Smooth muscle cell (in vitro differentiated cells): ENCODE data around the gene DOK5. TPM values are rescaled to one million over a fixed set of nuclear protein-coding genes. Genes with fewer than 3 reads are reported as not detected.
"Not testable (repeated sequence)": the region's sequence is repeated elsewhere in the genome, so short reads cannot be mapped to it uniquely, and the experiment has no call there.

Source experiments
- DNase-seq: peaks from one replicate; lab custom pipeline; 2025; ENCODE audit not compliant: unreplicated experiment; lab: John Stamatoyannopoulos, UW
- H2AFZ ChIP-seq: fragments of 200-600 bp; sonication (generic); 2 replicates; pipeline ENCODE4 v1.6.0; 2016; ENCODE audit warnings: antibody characterized with exemption, low read depth, mild to moderate bottlenecking
- H3F3A ChIP-seq: fragments of 200-600 bp; sonication (generic); 2 replicates; pipeline ENCODE4 v1.6.0; 2017; ENCODE audit warnings: antibody characterized with exemption, low read depth
- H3K27ac ChIP-seq: fragments of 200-600 bp; sonication (generic); 2 replicates; pipeline ENCODE4 v1.5.1; 2016; ENCODE audit warnings: low read depth, mild to moderate bottlenecking
- H3K27me3 ChIP-seq: fragments of 200-600 bp; sonication (generic); 2 replicates; pipeline ENCODE4 v1.6.1; 2016; ENCODE audit warnings: low read depth, mild to moderate bottlenecking
- H3K36me3 ChIP-seq: fragments of 200-600 bp; sonication (generic); 2 replicates; pipeline ENCODE4 v1.5.1; 2016; ENCODE audit warnings: low read depth
- H3K4me1 ChIP-seq: fragments of 200-600 bp; sonication (generic); 2 replicates; pipeline ENCODE4 v1.5.1; 2016; ENCODE audit warnings: low read depth
- H3K4me2 ChIP-seq: fragments of 200-600 bp; sonication (generic); 2 replicates; pipeline ENCODE4 v1.6.0; 2016; ENCODE audit warnings: mild to moderate bottlenecking
- H3K4me3 ChIP-seq: fragments of 200-600 bp; sonication (generic); 2 replicates; pipeline ENCODE4 v1.5.1; 2016; ENCODE audit warnings: mild to moderate bottlenecking
- H3K79me2 ChIP-seq: fragments of 200-600 bp; sonication (generic); 2 replicates; pipeline ENCODE4 v1.6.0; 2016; ENCODE audit warnings: low read depth, mild to moderate bottlenecking
- H3K9ac ChIP-seq: fragments of 200-600 bp; sonication (generic); 2 replicates; pipeline ENCODE4 v1.6.0; 2016; ENCODE audit warnings: low read depth
- H3K9me3 ChIP-seq: fragments of 200-600 bp; sonication (generic); replicated peaks from 2 replicates; pipeline ENCODE4 v1.5.1; 2016; ENCODE audit warnings: low read depth
- H4K20me1 ChIP-seq: fragments of 200-600 bp; sonication (generic); 2 replicates; pipeline ENCODE4 v1.6.0; 2016; ENCODE audit warnings: low read depth
- WGBS: methylation state at CpG from one replicate; pipeline ENCODE4 v1.1.7; 2016; ENCODE audit warnings: low lambda C conversion rate; 5-methylcytosine and 5-hydroxymethylcytosine counted together
- polyA plus RNA-seq: library from polyadenylated mRNA; unstranded; fragments of >200 nt; fragmentation: Nextera tagmentation; extraction: Ambion mirVana; gene quantifications from 2 replicates; pipeline ENCODE4 v1.2.1, GENCODE V29; 2016
- total RNA-seq: library from RNA; depleted of rRNA; stranded (reverse); fragments of >200 nt; gene quantifications from 2 replicates; pipeline ENCODE4 v1.2.3, GENCODE V29; 2014
- TF ChIP-seq, protein P1 (sequence below): fragments of 200-600 bp; sonication (generic); IDR thresholded peaks from 2 replicates; pipeline ENCODE4 v1.5.1; 2017; ENCODE audit warnings: borderline replicate concordance, mild to moderate bottlenecking, antibody characterized with exemption; ENCODE audit not compliant: insufficient read depth, poor library complexity, severe bottlenecking

Gene DOK5
- total and polyA plus RNA-seq, 2 experiments from 2014 or later = 7.7 to 10.4 TPM

DNA sequence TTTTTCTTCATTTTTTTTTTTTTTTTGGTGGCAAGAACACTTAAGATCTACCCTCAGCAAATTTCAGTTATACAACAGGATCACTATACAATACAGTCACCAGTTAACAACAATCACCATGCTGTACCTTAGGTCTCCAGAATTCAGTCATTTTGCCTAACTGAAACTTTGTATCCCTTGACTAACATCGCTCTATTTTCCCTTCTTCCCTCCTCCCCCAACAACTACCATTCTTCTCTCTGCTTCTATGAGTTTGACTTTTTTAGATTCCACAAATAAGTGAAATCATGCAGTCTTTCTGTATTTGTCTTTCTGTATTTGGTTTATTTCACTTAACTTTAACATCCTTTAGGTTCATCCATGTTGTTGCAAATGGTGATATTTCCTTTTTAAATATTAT, 42.4 kb upstream of the DOK5 start:
- H2AFZ ChIP-seq = no peak overlapping the region
- H3K4me1 ChIP-seq = no peaks in the 10 kb centered on the region
- DNase-seq = no peak
- no peak overlapping the region for H3K9ac ChIP-seq
- H3K4me3 ChIP-seq = no peak overlapping the region
- H3K4me2 ChIP-seq = no peak overlapping the region
- H3F3A ChIP-seq = no peaks in the 10 kb centered on the region
- H3K27me3 ChIP-seq = no peaks in the 10 kb centered on the region
- H3K9me3 ChIP-seq = no peaks in the 10 kb centered on the region
- no peaks in the 10 kb centered on the region for H4K20me1 ChIP-seq
- 95% methylated on average over 1 of the region's 1 CpG for WGBS
- H3K27ac ChIP-seq = no peak overlapping the region
- TF ChIP-seq, protein P1, sequence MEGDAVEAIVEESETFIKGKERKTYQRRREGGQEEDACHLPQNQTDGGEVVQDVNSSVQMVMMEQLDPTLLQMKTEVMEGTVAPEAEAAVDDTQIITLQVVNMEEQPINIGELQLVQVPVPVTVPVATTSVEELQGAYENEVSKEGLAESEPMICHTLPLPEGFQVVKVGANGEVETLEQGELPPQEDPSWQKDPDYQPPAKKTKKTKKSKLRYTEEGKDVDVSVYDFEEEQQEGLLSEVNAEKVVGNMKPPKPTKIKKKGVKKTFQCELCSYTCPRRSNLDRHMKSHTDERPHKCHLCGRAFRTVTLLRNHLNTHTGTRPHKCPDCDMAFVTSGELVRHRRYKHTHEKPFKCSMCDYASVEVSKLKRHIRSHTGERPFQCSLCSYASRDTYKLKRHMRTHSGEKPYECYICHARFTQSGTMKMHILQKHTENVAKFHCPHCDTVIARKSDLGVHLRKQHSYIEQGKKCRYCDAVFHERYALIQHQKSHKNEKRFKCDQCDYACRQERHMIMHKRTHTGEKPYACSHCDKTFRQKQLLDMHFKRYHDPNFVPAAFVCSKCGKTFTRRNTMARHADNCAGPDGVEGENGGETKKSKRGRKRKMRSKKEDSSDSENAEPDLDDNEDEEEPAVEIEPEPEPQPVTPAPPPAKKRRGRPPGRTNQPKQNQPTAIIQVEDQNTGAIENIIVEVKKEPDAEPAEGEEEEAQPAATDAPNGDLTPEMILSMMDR = no peak
- no peaks in the 10 kb centered on the region for H3K79me2 ChIP-seq
- H3K36me3 ChIP-seq = no peaks in the 10 kb centered on the region

DNA sequence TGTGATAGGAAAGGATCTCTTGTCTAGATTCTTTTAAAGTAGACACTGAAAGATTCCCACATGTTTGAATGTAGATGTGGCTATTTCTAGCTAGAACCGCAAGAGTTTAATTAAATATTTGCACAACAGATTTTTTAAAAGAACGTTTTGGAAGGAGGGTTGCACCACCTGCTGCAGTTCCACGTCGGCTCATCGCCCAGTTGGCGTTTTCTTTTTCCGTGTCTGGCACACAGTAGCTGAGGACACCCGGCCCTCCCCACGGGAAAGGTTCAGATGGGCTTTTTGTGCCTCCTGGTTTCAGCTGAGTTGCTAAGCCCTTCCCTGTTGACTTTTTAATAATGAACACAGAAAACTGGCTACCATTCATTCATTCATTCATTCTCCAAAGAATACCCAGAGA, 41.8 kb upstream of the DOK5 start:
- no peaks in the 10 kb centered on the region for H3K27me3 ChIP-seq
- H3K9me3 ChIP-seq = no peaks in the 10 kb centered on the region
- H3F3A ChIP-seq = no peaks in the 10 kb centered on the region
- WGBS = 90% methylated on average over 9 of the region's 9 CpGs
- no peak overlapping the region for H2AFZ ChIP-seq
- H3K9ac ChIP-seq = no peak overlapping the region
- H4K20me1 ChIP-seq = no peaks in the 10 kb centered on the region
- TF ChIP-seq, protein P1 = no peak
- H3K27ac ChIP-seq = no peak overlapping the region
- H3K79me2 ChIP-seq = no peaks in the 10 kb centered on the region
- H3K4me3 ChIP-seq = no peak overlapping the region
- no peak for DNase-seq
- no peak overlapping the region for H3K4me2 ChIP-seq
- no peaks in the 10 kb centered on the region for H3K36me3 ChIP-seq
- no peaks in the 10 kb centered on the region for H3K4me1 ChIP-seq

DNA sequence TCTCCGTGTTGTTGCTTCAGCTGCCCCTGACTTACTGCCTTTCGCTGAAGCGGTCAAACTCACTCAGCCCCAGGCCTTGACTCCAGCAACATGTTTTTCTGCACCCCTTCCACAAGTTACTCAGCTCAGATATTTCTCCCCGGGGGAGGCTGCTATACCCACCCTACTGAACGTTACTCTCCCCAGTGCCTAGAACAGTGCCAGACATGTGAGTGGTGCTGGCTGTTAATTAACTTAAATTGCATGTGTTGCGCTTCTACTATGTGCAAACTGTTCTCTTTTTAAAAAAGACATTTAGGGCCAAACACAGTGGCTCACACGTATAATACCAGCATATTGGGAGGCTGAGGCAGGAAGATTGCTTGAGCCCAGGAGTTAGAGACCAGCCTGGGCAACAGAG, 41.2 kb upstream of the DOK5 start:
- no peak overlapping the region for H3K4me2 ChIP-seq
- TF ChIP-seq, protein P1 = no peak
- 94% methylated on average over 7 of the region's 7 CpGs for WGBS
- no peaks in the 10 kb centered on the region for H3K9me3 ChIP-seq
- H3K27me3 ChIP-seq = no peaks in the 10 kb centered on the region
- no peak overlapping the region for H3K4me3 ChIP-seq
- H3K36me3 ChIP-seq = no peaks in the 10 kb centered on the region
- no peaks in the 10 kb centered on the region for H3K79me2 ChIP-seq
- no peaks in the 10 kb centered on the region for H3K4me1 ChIP-seq
- no peaks in the 10 kb centered on the region for H4K20me1 ChIP-seq
- H3F3A ChIP-seq = no peaks in the 10 kb centered on the region
- no peak overlapping the region for H3K27ac ChIP-seq
- no peak for DNase-seq
- no peak overlapping the region for H2AFZ ChIP-seq
- H3K9ac ChIP-seq = no peak overlapping the region

DNA sequence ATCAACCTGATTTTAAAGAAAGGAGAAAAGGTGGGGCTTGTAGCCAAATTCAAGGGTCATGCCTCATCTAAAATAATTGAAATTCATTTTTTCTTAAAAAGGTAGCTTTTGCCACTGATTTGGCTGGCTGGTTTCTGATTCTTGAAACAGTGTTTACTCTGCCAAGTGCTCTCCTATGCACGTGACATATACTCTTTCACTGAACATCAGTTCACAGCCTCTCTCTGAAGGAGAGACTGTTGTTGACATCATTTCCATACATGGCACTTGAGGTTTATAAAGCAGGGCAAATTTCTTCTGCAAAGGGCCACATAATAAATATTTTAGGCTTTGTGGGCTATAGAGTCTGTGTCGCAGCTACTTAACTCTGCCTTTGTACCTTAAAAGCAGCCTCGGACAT, 40.4 kb upstream of the DOK5 start:
- Histone ChIP-seq H3K9me3 (no peaks in the 10 kb centered on the region), H3K4me3 (no peak overlapping the region), H3F3A (no peaks in the 10 kb centered on the region), H3K36me3 (no peaks in the 10 kb centered on the region), H3K4me2 (no peak overlapping the region), H3K27me3 (no peaks in the 10 kb centered on the region), H3K4me1 (no peaks in the 10 kb centered on the region), H3K79me2 (no peaks in the 10 kb centered on the region), H2AFZ (no peak overlapping the region), H4K20me1 (no peaks in the 10 kb centered on the region), H3K9ac (no peak overlapping the region), H3K27ac (no peak overlapping the region)
- DNase-seq = no peak
- TF ChIP-seq, protein P1 = no peak
- 92% methylated on average over 3 of the region's 3 CpGs for WGBS

DNA sequence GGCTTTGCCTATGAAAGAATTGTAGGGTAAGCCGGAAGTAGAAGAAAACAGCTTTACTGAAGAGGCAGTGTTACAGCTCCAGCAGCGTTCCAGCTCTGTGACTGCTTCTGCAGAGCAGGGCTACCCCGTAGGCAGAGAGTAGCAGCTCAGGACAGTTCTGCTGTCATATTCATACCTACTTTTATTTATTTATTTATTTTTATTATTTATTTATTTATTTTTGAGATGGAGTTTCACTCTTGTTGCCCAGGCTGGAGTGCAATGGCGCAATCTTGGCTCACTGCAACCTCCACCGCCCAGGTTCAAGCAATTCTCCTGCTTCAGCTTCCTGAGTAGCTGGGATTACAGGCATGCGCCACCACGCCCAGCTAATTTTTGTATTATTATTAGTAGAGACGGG, 39.0 kb upstream of the DOK5 start:
- not testable (repeated sequence) for H4K20me1 ChIP-seq, H3K4me3 ChIP-seq, H3K4me2 ChIP-seq, DNase-seq, H3K79me2 ChIP-seq, H3F3A ChIP-seq, H3K27me3 ChIP-seq, H3K27ac ChIP-seq, H3K36me3 ChIP-seq, H3K4me1 ChIP-seq, H3K9me3 ChIP-seq, H2AFZ ChIP-seq, H3K9ac ChIP-seq
- WGBS = 91% methylated on average over 8 of the region's 8 CpGs
